Measurements from ENCODE around the gene MCAM.

The MCAM gene

GRCh38 chr11:119314726-119315125, 2.2 kb downstream of the MCAM start:
- no peak for DNase-seq (ENCODE audit: low read depth)
- TF ChIP-seq, protein P1, sequence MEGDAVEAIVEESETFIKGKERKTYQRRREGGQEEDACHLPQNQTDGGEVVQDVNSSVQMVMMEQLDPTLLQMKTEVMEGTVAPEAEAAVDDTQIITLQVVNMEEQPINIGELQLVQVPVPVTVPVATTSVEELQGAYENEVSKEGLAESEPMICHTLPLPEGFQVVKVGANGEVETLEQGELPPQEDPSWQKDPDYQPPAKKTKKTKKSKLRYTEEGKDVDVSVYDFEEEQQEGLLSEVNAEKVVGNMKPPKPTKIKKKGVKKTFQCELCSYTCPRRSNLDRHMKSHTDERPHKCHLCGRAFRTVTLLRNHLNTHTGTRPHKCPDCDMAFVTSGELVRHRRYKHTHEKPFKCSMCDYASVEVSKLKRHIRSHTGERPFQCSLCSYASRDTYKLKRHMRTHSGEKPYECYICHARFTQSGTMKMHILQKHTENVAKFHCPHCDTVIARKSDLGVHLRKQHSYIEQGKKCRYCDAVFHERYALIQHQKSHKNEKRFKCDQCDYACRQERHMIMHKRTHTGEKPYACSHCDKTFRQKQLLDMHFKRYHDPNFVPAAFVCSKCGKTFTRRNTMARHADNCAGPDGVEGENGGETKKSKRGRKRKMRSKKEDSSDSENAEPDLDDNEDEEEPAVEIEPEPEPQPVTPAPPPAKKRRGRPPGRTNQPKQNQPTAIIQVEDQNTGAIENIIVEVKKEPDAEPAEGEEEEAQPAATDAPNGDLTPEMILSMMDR (conservative IDR thresholded peaks at IDR 0.05; ENCODE audit: low read length): no peak
- H3K4me3 ChIP-seq (ENCODE audit: low read length): no peak overlapping the region

DNA sequence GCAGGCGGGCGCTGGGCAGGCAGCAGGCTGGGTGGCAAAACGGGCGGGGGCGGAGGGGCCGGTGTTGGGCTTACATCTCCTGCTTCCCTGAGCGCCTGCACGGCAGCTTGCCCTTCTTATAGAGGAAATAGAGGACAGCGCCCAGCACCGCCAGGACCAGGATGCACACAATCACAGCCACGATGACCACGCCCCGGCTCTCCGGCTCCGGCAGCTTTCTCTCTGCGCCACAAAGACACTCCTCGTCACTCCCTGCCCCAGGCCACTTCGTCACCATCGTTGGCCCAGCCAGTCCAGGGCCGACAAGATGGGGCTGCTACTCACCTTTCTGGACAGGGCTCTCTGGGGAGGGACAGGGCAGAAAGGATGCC, 6.3 kb downstream of the MCAM start:
- H3K4me3 ChIP-seq (ENCODE audit: low read length): no peak overlapping the region
- TF ChIP-seq, protein P1 (conservative IDR thresholded peaks at IDR 0.05; ENCODE audit: low read length): no peak
- DNase-seq (ENCODE audit: low read depth): no peak

DNA sequence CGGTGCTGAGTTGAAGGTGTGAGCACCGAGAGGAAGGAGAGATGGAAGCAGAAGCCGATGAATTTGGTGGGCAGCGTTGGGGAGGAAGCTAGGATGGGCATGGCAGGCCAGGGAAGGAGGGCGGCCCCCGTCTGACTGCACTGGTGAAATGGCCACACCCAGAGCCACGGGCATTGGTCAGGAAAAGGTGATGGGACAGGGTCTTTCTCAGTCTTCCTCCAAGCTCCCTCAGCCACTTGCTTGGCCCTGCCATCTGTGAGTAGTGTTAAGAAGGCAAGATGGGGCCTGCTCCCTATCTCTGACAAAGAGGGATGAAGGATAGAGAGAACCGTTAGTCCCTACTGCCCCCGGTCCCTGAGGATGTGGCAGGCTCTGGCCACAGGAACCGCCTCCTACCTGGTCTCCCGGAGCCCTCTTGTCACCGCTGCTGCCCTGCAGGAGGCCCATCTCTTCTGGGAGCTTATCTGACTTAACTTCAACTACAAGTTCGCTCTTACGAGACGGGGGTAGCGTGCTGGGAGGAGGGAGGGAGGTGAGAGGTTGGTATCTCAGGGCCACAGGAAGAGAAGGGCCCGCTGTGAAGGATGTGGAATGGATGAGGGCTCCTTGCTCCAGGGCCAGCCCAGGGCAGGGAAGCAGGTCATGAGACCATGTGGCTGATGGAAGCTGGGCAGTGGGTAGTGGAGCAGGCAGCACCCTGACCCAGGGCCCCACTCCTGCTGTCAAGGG, 6.8 kb downstream of the MCAM start:
- TF ChIP-seq, protein P1 (conservative IDR thresholded peaks at IDR 0.05; ENCODE audit: low read length): no peak
- no peak for DNase-seq (ENCODE audit: low read depth)
- H3K4me3 ChIP-seq (ENCODE audit: low read length): no peak overlapping the region

DNA sequence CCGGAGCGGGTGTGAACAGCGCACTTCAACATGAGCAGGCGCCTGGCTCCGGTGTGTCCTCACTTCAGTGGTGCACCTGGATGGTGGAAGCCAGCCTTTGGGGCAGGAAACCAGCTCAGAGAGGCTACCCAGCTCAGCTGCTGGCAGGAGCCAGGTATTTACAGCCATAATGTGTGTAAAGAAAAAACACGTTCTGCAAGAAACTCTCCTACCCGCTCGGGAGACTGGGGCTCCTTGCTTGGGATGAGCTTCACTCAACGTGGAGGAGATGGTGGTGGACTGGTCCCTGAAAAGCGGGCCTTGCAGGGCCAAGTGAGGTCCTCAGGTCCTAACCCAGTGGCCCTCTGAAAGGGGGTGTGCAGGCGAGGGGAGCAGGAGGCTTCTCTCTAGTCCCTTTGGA, 7.5 kb downstream of the MCAM start:
- TF ChIP-seq, protein P1 (conservative IDR thresholded peaks at IDR 0.05; ENCODE audit: low read length): no peak
- no peak for DNase-seq (ENCODE audit: low read depth)
- no peak overlapping the region for H3K4me3 ChIP-seq (ENCODE audit: low read length)

DNA sequence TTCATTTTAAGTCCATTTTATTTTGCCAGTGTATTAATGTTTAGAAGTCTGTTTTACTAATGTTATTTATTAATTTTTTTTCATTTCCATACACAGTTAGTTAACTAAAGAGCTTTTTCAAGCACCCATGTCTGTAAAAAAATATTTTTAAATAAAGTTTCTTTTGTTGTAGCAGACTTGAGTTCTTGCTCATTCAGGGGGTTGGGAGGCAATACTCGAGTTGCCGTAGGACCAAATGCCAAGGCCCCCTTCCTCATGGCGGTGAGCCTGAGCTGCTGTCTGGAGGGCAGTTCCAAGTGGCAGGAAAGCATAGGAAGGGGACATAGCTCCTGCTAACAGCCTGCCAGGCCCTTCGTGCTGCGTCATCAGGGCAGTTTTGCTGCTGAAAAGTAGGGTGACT, 9.0 kb downstream of the MCAM start:
- no peak for DNase-seq (ENCODE audit: low read depth)
- TF ChIP-seq, protein P1 (conservative IDR thresholded peaks at IDR 0.05; ENCODE audit: low read length): no peak
- no peak overlapping the region for H3K4me3 ChIP-seq (ENCODE audit: low read length)

DNA sequence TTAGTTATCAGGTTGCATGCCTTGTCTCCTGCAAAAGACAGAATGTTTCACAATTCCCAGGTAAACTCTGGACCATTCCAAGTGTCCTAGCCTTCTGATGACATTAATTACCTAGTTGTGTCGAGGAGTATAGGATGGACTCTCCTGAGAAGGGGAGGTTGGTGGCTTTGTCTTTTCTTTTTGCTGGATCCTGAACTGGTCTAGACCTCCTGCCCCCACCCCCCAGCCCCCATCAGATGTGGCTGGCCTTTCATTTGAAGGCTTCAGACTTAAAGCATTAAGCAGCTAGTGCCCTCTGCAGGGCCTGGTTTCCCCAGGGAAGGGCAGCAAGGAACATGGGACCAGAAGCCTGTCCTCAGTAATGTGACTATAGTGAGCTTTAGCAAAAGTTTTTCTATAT, 9.7 kb downstream of the MCAM start:
- H3K4me3 ChIP-seq (ENCODE audit: low read length): no peak overlapping the region
- TF ChIP-seq, protein P1 (conservative IDR thresholded peaks at IDR 0.05; ENCODE audit: low read length): no peak
- DNase-seq (ENCODE audit: low read depth): no peak

DNA sequence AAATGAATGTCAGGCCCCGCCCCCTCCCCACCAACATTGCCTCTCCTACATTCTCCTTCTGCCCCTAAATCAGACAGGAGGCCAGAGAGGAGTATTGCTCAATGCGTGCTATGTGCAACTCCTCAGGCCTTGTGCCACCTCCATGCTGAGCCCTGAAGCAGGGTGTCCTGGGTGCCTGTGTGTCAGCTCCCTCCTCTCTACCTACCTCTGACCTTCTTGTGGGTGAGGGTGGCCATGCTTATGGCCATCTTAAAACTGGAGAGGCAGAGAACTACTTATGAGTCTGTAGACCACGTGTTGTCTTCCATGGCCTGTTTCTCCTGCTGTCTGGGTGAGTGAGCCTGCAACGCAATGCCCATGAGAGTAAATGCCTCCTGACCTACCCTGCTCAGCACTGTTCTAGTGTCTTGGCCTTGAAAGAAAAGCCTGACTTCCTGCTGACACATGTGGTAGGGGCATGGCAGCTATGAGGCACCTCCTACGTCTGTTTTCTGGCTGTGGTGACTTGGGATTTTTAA, 10.5 kb downstream of the MCAM start:
- DNase-seq (ENCODE audit: low read depth): peak; percentile 76
- TF ChIP-seq, protein P1 (conservative IDR thresholded peaks at IDR 0.05; ENCODE audit: low read length): no peak
- H3K4me3 ChIP-seq (ENCODE audit: low read length): no peak overlapping the region
